GM12878 (cell line): ENCODE results near the gene ADAMTSL4. TPM values are rescaled to one million over a fixed set of nuclear protein-coding genes. Genes with fewer than 3 reads are reported as not detected.
A peak's percentile ranks its signal among the peaks of the same experiment; 100 is the strongest.

Experiments used
- E4F1 ChIP-seq: fragments of 450-650 bp; IDR thresholded peaks from 2 replicates; pipeline ENCODE4 v1.6.1; 2018; ENCODE audit warnings: borderline replicate concordance, mild to moderate bottlenecking; ENCODE audit not compliant: partially characterized antibody
- HCFC1 ChIP-seq: fragments of 150-350 bp; IDR thresholded peaks from 2 replicates; pipeline ENCODE4 v1.6.1; 2014; ENCODE audit warnings: low read length
- HDAC6 ChIP-seq: fragments of 200-600 bp; sonication (generic); IDR thresholded peaks from one replicate; pipeline ENCODE4 v1.8.0; 2017; ENCODE audit warnings: antibody characterized with exemption; ENCODE audit not compliant: unreplicated experiment
- KAT2A ChIP-seq: conservative IDR thresholded peaks from 2 replicates; pipeline ENCODE4 v1.6.1; 2011; ENCODE audit warnings: low read depth, low read length; ENCODE audit not compliant: control insufficient read depth
- MYC ChIP-seq: IDR thresholded peaks from 2 replicates; pipeline ENCODE4 v1.6.1; 2011; ENCODE audit warnings: mild to moderate bottlenecking, low read length, moderate library complexity, inconsistent platforms; ENCODE audit not compliant: insufficient read depth, insufficient replicate concordance, insufficient read length, severe bottlenecking
- NFXL1 ChIP-seq: fragments of 450-650 bp; IDR thresholded peaks from 2 replicates; pipeline ENCODE4 v1.6.1; 2017; ENCODE audit warnings: antibody characterized with exemption, mild to moderate bottlenecking, borderline replicate concordance
- SIX5 ChIP-seq: IDR thresholded peaks from 2 replicates; pipeline ENCODE4 v1.6.1; 2011; ENCODE audit warnings: mild to moderate bottlenecking, low read depth, low read length, moderate library complexity; ENCODE audit not compliant: severe bottlenecking
- TBL1XR1 ChIP-seq: IDR thresholded peaks from 2 replicates; pipeline ENCODE4 v1.6.1; 2012; ENCODE audit warnings: low read depth, low read length, improper control_type of control experiment
- ZBED1 ChIP-seq: IDR thresholded peaks from 2 replicates; pipeline ENCODE4 v1.6.1; 2016; ENCODE audit warnings: borderline replicate concordance
- ZBTB40 ChIP-seq: fragments of 450-650 bp; IDR thresholded peaks from 2 replicates; pipeline ENCODE4 v1.6.1; 2016; ENCODE audit warnings: mild to moderate bottlenecking, moderate library complexity, borderline replicate concordance
- ZNF24 ChIP-seq: fragments of 450-650 bp; IDR thresholded peaks from 2 replicates; pipeline ENCODE4 v1.6.1; 2017; ENCODE audit warnings: antibody characterized with exemption, mild to moderate bottlenecking
- ZNF274 ChIP-seq: IDR thresholded peaks from one replicate; pipeline ENCODE4 v1.8.0; 2011; ENCODE audit not compliant: insufficient read length, insufficient read depth
- ZNF384 ChIP-seq: IDR thresholded peaks from 2 replicates; pipeline ENCODE4 v1.6.1; 2012; ENCODE audit warnings: low read depth, mild to moderate bottlenecking, low read length, improper control_type of control experiment, borderline replicate concordance
- polyA plus RNA-seq, 11 experiments: library from polyadenylated mRNA; depleted of rRNA in 4 of 11; unstranded in 6 of 11; stranded (reverse) in 5 of 11; fragments of >200 nt; fragmentation: Nextera tagmentation in 4 of 11; fragmentation: Illumina TruSeq in 1 of 11; extraction: Ambion mirVana in 4 of 11; extraction: Trizol in 1 of 11; gene quantifications; 1 replicate in 1 of 11; 2 replicates in 10 of 11; pipeline versions ENCODE4 v1.2.1 to v1.2.3, GENCODE V29; 2011 to 2016; ENCODE audit warnings: inconsistent platforms in 2 of 11, missing spikeins in 2 of 11, low read depth in 1 of 11
- total RNA-seq, 4 experiments: library from RNA; depleted of rRNA in 3 of 4; stranded (reverse); fragments of >200 nt in 3 of 4; fragmentation: Illumina TruSeq in 1 of 4; extraction: Trizol in 1 of 4; gene quantifications; 2 replicates each; pipeline versions ENCODE4 v1.2.1 to v1.2.3, GENCODE V29; 2013 to 2021
- TF ChIP-seq, protein P1 (sequence below): fragments of 450-650 bp; IDR thresholded peaks from 2 replicates; pipeline ENCODE4 v1.6.1; 2017; ENCODE audit warnings: mild to moderate bottlenecking, moderate library complexity
- TF ChIP-seq, protein P2 (sequence below): fragments of 450-650 bp; IDR thresholded peaks from 2 replicates; pipeline ENCODE4 v1.6.1; 2018; ENCODE audit warnings: mild to moderate bottlenecking, low read depth, moderate library complexity; ENCODE audit not compliant: partially characterized antibody

The ADAMTSL4 gene
- total and polyA plus RNA-seq, 10 of the 15 experiments (the other 5 are each of a cell fraction or from before 2014, with no cell fraction given): 0.04 to 0.15 (median 0.05) TPM; not detected in 5

DNA sequence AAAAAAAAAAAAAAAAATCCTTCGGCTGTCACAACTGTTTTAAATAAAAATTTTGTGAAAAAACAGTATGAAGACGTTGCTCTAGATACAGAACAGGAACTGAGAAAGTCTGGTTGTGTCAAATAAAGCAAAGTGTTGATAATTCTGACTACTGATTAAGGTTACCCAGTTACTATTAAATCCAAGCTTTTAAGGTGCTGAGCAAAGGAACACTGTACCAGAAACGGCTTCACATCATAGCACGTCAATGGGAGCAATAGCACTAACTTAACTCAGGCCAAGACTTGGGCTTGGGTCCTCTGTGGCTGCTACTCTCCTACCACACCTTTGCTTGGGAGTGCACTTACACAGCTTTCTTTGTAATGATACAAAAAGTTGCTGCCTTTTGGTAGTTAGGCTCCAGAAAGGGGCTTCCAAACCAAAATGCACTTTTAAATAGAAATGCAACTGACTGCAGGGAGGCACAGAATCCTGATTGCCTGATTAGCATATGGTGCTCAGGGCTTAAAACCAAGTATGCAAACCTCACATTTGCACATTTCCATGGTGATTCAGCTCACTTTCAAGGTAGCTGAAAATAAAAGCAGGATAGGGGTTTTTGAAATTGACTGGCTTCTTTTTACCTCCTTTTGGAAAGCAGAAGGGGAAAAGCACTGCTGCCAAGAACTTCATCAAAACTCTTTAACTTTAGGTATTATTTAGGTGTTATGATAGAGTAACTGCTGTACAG is 23.9 kb downstream of the ADAMTSL4 start (continued):
- TF ChIP-seq HCFC1 (no peak), TBL1XR1 (0 out of 2 replicates have a peak, but pooled peaks have one; percentile 8), ZBED1 (0 out of 2 replicates have a peak, but pooled peaks have one; percentile 17), KAT2A (no peak), NFXL1 (no peak), HDAC6 (no peak), ZBTB40 (peak; percentile 85), MYC (no peak), E4F1 (no peak), ZNF274 (no peak), SIX5 (no peak), ZNF384 (peak; percentile 79), ZNF24 (no peak)
- TF ChIP-seq, protein P1, sequence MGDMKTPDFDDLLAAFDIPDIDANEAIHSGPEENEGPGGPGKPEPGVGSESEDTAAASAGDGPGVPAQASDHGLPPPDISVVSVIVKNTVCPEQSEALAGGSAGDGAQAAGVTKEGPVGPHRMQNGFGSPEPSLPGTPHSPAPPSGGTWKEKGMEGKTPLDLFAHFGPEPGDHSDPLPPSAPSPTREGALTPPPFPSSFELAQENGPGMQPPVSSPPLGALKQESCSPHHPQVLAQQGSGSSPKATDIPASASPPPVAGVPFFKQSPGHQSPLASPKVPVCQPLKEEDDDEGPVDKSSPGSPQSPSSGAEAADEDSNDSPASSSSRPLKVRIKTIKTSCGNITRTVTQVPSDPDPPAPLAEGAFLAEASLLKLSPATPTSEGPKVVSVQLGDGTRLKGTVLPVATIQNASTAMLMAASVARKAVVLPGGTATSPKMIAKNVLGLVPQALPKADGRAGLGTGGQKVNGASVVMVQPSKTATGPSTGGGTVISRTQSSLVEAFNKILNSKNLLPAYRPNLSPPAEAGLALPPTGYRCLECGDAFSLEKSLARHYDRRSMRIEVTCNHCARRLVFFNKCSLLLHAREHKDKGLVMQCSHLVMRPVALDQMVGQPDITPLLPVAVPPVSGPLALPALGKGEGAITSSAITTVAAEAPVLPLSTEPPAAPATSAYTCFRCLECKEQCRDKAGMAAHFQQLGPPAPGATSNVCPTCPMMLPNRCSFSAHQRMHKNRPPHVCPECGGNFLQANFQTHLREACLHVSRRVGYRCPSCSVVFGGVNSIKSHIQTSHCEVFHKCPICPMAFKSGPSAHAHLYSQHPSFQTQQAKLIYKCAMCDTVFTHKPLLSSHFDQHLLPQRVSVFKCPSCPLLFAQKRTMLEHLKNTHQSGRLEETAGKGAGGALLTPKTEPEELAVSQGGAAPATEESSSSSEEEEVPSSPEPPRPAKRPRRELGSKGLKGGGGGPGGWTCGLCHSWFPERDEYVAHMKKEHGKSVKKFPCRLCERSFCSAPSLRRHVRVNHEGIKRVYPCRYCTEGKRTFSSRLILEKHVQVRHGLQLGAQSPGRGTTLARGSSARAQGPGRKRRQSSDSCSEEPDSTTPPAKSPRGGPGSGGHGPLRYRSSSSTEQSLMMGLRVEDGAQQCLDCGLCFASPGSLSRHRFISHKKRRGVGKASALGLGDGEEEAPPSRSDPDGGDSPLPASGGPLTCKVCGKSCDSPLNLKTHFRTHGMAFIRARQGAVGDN: no peak
- TF ChIP-seq, protein P2, sequence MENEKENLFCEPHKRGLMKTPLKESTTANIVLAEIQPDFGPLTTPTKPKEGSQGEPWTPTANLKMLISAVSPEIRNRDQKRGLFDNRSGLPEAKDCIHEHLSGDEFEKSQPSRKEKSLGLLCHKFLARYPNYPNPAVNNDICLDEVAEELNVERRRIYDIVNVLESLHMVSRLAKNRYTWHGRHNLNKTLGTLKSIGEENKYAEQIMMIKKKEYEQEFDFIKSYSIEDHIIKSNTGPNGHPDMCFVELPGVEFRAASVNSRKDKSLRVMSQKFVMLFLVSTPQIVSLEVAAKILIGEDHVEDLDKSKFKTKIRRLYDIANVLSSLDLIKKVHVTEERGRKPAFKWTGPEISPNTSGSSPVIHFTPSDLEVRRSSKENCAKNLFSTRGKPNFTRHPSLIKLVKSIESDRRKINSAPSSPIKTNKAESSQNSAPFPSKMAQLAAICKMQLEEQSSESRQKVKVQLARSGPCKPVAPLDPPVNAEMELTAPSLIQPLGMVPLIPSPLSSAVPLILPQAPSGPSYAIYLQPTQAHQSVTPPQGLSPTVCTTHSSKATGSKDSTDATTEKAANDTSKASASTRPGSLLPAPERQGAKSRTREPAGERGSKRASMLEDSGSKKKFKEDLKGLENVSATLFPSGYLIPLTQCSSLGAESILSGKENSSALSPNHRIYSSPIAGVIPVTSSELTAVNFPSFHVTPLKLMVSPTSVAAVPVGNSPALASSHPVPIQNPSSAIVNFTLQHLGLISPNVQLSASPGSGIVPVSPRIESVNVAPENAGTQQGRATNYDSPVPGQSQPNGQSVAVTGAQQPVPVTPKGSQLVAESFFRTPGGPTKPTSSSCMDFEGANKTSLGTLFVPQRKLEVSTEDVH: no peak
